ENCODE data around the gene HMBS.

DNA sequence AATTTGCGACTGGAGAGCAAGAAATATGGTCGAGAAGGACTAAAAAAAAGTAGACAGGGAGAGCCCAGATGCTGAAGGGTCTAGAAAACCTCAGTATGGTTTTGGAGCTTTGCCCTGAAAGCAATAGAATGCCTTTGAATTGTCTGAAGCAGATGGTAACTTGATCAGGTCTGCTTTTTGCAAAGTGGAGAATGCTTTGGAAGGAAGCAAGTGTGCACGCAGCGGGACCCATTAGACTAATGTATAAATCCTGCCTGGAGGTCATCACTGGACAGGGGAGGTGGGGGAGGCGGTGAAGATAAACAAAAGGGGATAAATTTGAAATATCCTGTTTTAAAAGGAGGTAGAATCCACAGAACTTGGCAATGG, 35.9 kb downstream of the HMBS start:
- TF ChIP-seq, protein P1, sequence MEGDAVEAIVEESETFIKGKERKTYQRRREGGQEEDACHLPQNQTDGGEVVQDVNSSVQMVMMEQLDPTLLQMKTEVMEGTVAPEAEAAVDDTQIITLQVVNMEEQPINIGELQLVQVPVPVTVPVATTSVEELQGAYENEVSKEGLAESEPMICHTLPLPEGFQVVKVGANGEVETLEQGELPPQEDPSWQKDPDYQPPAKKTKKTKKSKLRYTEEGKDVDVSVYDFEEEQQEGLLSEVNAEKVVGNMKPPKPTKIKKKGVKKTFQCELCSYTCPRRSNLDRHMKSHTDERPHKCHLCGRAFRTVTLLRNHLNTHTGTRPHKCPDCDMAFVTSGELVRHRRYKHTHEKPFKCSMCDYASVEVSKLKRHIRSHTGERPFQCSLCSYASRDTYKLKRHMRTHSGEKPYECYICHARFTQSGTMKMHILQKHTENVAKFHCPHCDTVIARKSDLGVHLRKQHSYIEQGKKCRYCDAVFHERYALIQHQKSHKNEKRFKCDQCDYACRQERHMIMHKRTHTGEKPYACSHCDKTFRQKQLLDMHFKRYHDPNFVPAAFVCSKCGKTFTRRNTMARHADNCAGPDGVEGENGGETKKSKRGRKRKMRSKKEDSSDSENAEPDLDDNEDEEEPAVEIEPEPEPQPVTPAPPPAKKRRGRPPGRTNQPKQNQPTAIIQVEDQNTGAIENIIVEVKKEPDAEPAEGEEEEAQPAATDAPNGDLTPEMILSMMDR (IDR thresholded peaks at IDR 0.05): no peak
- TF ChIP-seq POLR2A (IDR thresholded peaks at IDR 0.05): no peak

Data from prostate gland (tissue), 2 donors.